Measurements from ENCODE around the gene HNRNPA3.

The HNRNPA3 gene

GRCh38 chr2:177263451-177264208, 51.0 kb downstream of the HNRNPA3 start (continued):
- TF ChIP-seq ZNF26 (tag by site-specific recombination; IDR thresholded peaks at IDR 0.05) (no peak), ZNF473 (tag by site-specific recombination; IDR thresholded peaks at IDR 0.05) (no peak), MYNN (tag by site-specific recombination; IDR thresholded peaks at IDR 0.05; ENCODE audit: borderline replicate concordance) (0 out of 2 replicates have a peak, but pooled peaks have one; percentile 48), ZNF514 (tag by site-specific recombination; IDR thresholded peaks at IDR 0.05) (no peak), ZNF76 (tag by site-specific recombination; IDR thresholded peaks at IDR 0.05; ENCODE audit: borderline replicate concordance, low read depth) (peak; percentile 55; the same call in 1 of the 2 replicates), HOXA7 (CRISPR knock-in tag; IDR thresholded peaks at IDR 0.05; ENCODE audit: borderline replicate concordance) (no peak), ZNF626 (tag by site-specific recombination; IDR thresholded peaks at IDR 0.05) (no peak), ZNF280C (tag by site-specific recombination; IDR thresholded peaks at IDR 0.05) (no peak), ZNF561 (tag by site-specific recombination; IDR thresholded peaks at IDR 0.05; ENCODE audit: borderline replicate concordance) (peak; percentile 73; the same call in 1 of the 2 replicates), ZXDB (tag by site-specific recombination; IDR thresholded peaks at IDR 0.05) (peak; percentile 85), ZNF10 (tag by site-specific recombination; IDR thresholded peaks at IDR 0.05) (0 out of 2 replicates have a peak, but pooled peaks have one; percentile 33), ZNF544 (tag by site-specific recombination; IDR thresholded peaks at IDR 0.05) (no peak), ZNF792 (tag by site-specific recombination; IDR thresholded peaks at IDR 0.05) (0 out of 2 replicates have a peak, but pooled peaks have one; percentile 39), SP7 (tag by site-specific recombination; IDR thresholded peaks at IDR 0.05) (peak; percentile 92), ZNF16 (tag by site-specific recombination; IDR thresholded peaks at IDR 0.05; ENCODE audit: low read depth) (no peak), ZNF148 (tag by site-specific recombination; IDR thresholded peaks at IDR 0.05; ENCODE audit: borderline replicate concordance) (no peak), ZNF354C (tag by site-specific recombination; IDR thresholded peaks at IDR 0.05; ENCODE audit: borderline replicate concordance, low read depth) (no peak), ZNF777 (tag by site-specific recombination; IDR thresholded peaks at IDR 0.05; ENCODE audit: borderline replicate concordance) (no peak; the same call in 1 of the 2 replicates), ZNF596 (tag by site-specific recombination; IDR thresholded peaks at IDR 0.05) (peak; percentile 50), ZNF549 (tag by site-specific recombination; IDR thresholded peaks at IDR 0.05) (no peak), ZNF223 (tag by site-specific recombination; IDR thresholded peaks at IDR 0.05) (no peak), ZNF391 (tag by site-specific recombination; IDR thresholded peaks at IDR 0.05; ENCODE audit: borderline replicate concordance, low read depth) (peak; percentile 90; the same call in 1 of the 2 replicates), EGR2 (tag by site-specific recombination; IDR thresholded peaks at IDR 0.05; ENCODE audit: low read depth) (no peak), GLI2 (tag by site-specific recombination; IDR thresholded peaks at IDR 0.05; ENCODE audit: borderline replicate concordance, low read depth) (no peak), PRDM1 (tag by site-specific recombination; IDR thresholded peaks at IDR 0.05) (peak; percentile 4; the same call in 1 of the 2 replicates), SCRT1 (tag by site-specific recombination; IDR thresholded peaks at IDR 0.05; ENCODE audit: borderline replicate concordance) (peak; percentile 50; the same call in 1 of the 2 replicates), ZBTB48 (tag by site-specific recombination; IDR thresholded peaks at IDR 0.05) (peak; percentile 90), ZNF239 (tag by site-specific recombination; IDR thresholded peaks at IDR 0.05) (no peak), ZNF658 (tag by site-specific recombination; IDR thresholded peaks at IDR 0.05) (no peak), ZFP3 (tag by site-specific recombination; IDR thresholded peaks at IDR 0.05; ENCODE audit: low read depth) (no peak), ZNF707 (tag by site-specific recombination; IDR thresholded peaks at IDR 0.05) (no peak), ZNF610 (tag by site-specific recombination; IDR thresholded peaks at IDR 0.05; ENCODE audit: borderline replicate concordance) (peak; percentile 74; the same call in 1 of the 2 replicates), OSR2 (tag by site-specific recombination; IDR thresholded peaks at IDR 0.05) (peak; percentile 80)
